Kidney tubule cell (primary cell): ENCODE data around the gene BNC2.
A peak's percentile ranks its signal among the peaks of the same experiment; 100 is the strongest.

Source experiments
- DNase-seq: peaks from one replicate; pipeline ENCODE4 v3.0.0-alpha.2; 2018; ENCODE audit warnings: low spot score

Gene BNC2

GRCh38 chr9:16816011-16816410 lies 54.5 kb downstream of the BNC2 start:
- DNase-seq, result no peak

GRCh38 chr9:16815079-16815478 lies 55.4 kb downstream of the BNC2 start:
- DNase-seq, result no peak

- no peak for DNase-seq
These were observed 56.6 kb downstream of the BNC2 start for GRCh38 chr9:16813838-16814237.

- no peak for DNase-seq
These were observed 58.3 kb downstream of the BNC2 start for GRCh38 chr9:16811987-16812685.

GRCh38 chr9:16809912-16810610 lies 60.4 kb downstream of the BNC2 start:
- DNase-seq, result no peak

GRCh38 chr9:16806674-16807073 lies 63.8 kb downstream of the BNC2 start:
- DNase-seq, result no peak

GRCh38 chr9:16803648-16804047 lies 66.8 kb downstream of the BNC2 start:
- DNase-seq, result no peak

GRCh38 chr9:16801871-16802466 lies 68.5 kb downstream of the BNC2 start:
- DNase-seq, result no peak

GRCh38 chr9:16796304-16796825 lies 74.1 kb downstream of the BNC2 start:
- no peak for DNase-seq

GRCh38 chr9:16794871-16795639 lies 75.4 kb downstream of the BNC2 start:
- DNase-seq, result no peak

GRCh38 chr9:16794103-16794502 lies 76.4 kb downstream of the BNC2 start:
- no peak for DNase-seq

GRCh38 chr9:16787724-16788123 lies 82.7 kb downstream of the BNC2 start:
- peak; percentile 18 for DNase-seq

- DNase-seq, result no peak
These were observed 86.5 kb downstream of the BNC2 start for GRCh38 chr9:16784002-16784401.

GRCh38 chr9:16782490-16782889 lies 88.0 kb downstream of the BNC2 start:
- no peak for DNase-seq

GRCh38 chr9:16775330-16775729 lies 95.1 kb downstream of the BNC2 start:
- no peak for DNase-seq

- no peak for DNase-seq
These were observed 96.9 kb downstream of the BNC2 start for GRCh38 chr9:16773617-16774016.

- no peak for DNase-seq
These were observed 97.4 kb downstream of the BNC2 start for GRCh38 chr9:16773116-16773515.

GRCh38 chr9:16771356-16771755 lies 99.1 kb downstream of the BNC2 start:
- no peak for DNase-seq

- peak; percentile 68 for DNase-seq
These were observed 101.2 kb downstream of the BNC2 start for GRCh38 chr9:16769291-16769690.

GRCh38 chr9:16768816-16769215 lies 101.7 kb downstream of the BNC2 start:
- DNase-seq, result no peak

- DNase-seq, result no peak
These were observed 103.1 kb downstream of the BNC2 start for GRCh38 chr9:16767366-16767765.

GRCh38 chr9:16763946-16764345 lies 106.5 kb downstream of the BNC2 start:
- DNase-seq, result no peak
